Inferior parietal cortex (tissue), 1 donor: ENCODE results near the gene MICAL3.
"Not testable (repeated sequence)": the region's sequence is repeated elsewhere in the genome, so short reads cannot be mapped to it uniquely, and the experiment has no call there.

ENCODE experiments used
- DNase-seq: peaks from one replicate; pipeline ENCODE4 v3.0.0-alpha.2; 2016; ENCODE audit errors: extremely low spot score

Gene MICAL3

DNA sequence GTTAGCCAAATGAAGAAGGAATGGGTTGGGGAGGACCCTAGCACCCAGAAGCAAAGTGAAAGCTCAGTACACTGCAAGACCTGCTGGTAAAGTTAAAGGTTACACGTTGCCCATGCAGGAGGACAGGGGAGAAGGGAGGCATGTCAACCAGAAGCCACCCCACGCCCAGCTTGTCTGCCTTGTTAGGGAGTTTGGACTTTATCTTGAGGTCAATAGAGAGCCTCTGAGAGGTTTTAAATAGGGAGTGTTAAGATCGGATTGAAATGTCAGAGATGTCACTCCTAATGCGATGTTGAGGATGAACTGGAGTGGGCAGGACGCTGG lies 34.7 kb upstream of the MICAL3 start:
- no peak for DNase-seq

DNA sequence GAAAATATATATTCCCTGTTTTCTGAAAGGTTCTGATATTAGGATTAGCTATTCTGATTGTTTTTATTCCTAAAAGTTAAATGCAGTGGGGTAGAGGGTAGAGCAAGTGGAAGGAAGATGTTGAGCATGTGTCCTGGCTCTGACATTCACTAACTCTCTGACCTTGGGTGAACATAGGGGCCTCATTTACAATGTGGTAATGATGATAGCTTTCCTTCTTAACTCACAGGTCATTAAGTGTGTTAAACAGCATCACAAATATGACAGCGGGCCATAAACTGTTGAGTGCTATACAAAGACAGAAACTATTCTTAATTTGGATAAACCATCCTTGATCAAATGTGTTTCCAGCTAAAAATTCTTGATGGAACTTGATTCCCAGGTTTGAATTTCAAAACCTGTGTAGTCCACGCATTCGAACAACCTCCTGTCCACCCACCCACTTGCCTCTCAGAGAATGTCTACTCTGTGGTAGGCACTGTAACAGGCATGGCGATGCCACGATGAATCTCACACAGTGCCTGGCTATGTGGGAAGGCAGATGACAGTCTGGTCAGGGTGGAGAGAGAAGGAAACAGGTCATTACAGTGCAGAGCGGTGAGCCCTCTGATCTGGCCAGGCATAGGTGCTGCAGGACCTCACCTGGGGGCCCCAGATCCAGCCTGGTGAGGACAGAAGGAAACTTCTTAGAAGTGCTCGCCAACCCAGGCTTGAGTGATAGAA lies 34.2 kb upstream of the MICAL3 start:
- no peak for DNase-seq

DNA sequence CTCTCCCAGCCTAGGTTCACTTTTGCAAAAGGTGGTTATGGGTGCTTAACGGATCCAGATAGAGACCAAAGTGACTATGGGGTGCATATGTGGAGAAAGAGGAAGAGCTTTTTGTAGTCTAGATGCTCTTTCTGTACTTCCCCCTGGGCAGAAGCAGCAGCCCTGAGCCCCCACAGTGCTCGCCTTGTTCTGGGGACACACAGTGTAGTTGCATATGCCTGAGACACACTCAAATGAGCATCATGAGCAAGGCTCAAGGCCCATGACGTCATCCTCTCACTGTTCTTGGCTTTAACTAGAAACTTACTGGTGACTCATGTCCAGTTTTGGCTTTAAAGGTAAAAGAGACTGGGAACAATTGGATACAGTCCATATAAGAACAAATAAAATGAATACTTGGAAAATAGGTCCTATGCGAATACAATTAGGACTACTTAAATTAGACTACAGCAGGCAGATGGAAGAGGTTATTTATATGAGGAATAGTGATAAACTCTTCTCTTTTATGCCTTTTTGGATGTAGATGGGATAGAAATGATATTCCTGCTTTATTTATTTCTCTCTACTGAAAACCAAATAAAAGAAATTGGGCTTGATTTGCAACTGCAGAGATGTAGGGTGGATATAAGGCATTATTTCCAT lies 33.3 kb upstream of the MICAL3 start:
- DNase-seq = peak; percentile 87

DNA sequence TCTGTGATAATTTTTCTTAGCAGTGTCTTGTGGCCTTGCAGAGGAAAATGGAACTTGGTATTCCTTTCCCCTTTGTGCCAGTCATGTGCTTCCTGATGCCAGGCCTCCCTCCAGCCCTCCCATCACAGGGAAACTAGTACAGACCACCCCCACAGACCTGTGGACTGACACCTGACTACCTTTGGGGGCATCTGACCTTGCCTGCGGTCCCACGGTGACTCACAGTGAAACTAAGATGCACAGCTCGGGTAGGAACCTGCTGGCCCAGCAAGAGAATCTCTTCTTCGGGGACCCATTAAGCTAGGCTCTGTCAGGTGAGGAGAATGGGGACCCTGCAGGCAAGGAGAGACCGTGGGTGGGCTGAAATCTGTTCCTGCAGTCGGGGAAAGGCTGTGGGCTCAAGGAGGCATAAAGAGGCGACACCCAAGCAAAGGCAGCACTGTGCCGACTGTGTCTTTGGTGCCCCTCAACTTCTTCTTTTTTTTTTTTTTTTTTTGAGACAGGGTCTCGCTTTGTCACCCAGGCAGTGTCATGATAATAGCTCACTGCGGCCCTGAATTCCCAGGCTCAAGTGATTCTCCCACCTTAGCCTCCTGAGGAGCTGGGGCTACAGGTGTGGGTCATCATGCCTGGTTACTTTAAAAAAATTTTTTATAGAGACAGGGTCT lies 32.6 kb upstream of the MICAL3 start:
- no peak for DNase-seq

DNA sequence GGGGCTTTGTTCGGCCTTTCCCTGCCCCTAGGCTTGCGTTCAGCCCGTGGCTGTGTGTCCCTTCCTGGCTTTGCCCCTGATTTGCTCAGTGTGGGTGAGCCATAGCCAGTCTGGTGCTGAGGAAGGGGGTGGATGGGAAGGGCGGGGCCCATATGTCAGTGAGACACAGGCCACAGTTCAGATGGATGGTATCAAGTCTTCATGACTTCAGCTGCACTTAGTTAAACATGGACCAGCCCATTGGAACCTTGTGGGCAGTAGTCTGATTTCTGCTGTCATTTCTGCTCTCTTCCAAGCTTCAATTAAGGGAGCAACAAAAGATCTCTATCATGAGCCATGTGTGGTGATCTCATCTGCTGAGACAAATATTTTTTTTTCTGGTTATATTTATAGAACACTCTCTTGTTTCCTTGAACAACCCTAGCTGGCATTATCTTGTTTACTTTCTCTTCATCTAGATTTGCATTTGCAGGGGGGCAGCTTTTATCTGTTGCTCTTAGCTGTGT lies 31.9 kb upstream of the MICAL3 start:
- peak; percentile 79 for DNase-seq

DNA sequence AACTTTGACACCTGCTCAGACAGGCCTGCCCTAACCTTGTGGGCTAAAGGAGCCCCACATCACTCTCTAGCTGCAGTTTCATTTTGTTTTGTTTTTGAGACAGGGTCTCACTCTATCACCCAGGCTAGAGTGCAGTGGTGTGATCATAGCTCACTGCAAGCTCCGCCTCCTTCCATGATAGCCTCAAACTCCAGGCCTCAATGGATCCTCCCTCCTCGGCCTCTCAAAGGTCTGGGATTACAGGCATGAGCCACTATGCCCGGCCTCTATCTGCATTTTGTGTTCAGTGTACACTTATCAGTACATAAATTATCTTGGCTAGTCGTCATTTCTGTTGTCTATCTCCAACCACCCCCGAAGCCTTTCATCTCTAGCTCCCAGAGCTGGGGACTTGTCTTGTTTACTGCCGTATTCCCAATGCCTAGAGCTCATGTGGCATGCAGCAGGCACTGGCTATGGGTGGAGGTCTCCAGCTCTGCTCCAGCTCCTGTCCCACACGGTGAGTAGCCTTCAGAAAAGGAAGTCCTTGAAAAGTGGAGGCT lies 31.3 kb upstream of the MICAL3 start:
- no peak for DNase-seq

DNA sequence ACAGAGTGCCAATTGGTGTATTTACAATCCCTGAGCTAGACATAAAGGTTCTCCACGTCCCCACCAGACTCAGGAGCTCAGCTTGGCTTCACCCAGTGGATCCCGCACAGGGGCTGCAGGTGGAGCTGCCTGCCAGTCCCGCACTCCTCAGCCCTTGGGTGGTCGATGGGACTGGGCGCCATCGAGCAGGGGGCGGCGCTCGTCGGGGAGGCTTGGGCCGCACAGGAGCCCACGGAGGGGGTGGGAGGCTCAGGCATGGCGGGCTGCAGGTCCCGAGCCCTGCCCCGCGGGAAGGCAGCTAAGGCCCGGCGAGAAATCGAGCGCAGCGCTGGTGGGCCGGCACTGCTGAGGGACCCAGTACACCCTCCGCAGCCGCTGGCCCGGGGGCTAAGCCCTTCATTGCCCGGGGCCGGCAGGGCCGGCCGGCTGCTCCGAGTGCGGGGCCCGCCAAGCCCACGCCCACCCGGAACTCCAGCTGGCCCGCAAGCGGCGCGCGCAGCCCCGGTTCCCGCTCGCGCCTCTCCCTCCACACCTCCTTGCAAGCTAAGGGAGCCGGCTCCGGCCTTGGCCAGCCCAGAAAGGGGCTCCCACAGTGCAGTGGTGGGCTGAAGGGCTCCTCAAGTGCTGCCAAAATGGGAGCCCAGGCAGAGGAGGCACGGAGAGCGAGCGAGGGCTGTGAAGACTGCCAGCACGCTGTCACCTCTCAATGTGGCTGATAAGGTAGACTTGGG lies 29.0 kb upstream of the MICAL3 start:
- DNase-seq = not testable (repeated sequence)

DNA sequence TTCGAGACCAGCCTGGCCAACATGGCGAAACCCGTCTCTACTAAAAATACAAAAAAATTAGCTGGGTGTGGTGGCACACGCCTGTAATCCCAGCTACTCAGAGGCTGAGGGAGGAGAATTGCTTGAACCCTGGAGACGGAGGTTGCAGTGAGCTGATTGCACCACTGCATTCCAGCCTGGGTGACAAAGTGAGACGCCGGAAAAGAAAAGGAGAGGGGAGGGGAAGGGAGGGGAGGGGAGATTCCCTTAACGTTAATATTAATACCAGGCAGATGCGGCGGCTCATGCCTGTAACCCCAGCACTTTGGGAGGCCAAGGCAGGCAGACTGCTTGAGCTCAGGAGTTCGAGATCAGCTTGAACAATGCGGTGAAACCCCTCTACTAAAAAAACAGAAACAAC lies 26.8 kb upstream of the MICAL3 start:
- DNase-seq = not testable (repeated sequence)

DNA sequence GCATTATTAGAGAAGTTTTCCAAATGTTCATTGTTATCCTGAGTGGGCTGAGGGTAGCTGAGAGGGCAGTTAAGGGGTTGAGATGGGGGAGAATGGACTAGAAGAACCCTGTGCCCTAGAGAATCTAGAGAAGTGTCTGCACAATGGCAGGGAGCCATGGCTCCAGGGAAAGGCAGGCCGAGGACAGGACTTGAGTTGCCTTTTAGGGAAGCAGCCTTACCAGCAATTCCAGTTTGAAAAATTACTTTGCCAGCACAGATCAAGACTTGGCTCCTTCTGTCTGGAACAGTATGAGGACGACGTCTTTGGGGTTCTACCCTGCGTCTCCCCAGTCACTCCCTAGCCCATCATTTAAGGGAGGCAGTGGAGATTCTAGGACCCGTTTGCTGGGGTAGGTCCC lies 25.7 kb upstream of the MICAL3 start:
- no peak for DNase-seq

DNA sequence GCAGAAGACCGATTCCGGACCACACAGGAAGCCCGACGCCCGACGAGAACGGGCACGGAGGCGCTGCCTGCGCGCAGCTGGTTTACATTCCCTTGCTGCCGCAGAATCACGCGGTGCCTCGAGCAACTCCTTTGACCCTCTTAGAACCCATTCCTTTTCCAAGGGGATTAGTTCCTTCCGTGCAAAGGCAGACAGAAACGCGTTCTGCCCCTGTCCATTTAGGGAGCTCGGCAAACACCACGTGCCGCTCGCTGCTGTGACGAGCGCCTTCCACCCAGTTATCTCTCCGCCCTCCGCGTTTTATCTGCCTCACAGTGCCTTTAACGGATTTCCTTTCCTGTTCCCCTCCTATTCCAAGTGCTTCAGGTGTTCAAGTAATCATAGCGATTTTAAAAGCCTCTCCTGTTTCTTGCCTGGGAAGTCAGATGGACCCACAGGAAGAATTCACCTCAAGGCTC lies 24.1 kb upstream of the MICAL3 start:
- no peak for DNase-seq

DNA sequence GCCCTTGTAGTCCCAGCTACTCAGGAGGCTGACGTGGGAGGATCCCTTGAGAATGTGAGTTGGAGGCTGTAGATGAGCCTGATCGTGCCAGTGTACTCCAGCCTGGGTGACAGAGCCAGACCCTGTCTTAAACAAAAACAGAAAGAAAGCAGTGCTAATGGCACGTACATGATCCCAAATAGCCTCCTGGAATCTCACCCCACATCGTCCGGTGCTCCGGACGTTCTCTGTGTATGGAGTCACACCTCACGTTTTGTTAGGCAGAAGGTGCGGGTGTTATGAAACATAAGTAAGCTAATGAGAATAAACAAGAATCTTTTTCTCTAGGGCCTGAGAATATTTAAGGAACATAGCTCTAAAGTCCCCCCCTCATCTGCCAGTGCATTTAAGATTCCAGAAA lies 23.7 kb upstream of the MICAL3 start:
- no peak for DNase-seq

DNA sequence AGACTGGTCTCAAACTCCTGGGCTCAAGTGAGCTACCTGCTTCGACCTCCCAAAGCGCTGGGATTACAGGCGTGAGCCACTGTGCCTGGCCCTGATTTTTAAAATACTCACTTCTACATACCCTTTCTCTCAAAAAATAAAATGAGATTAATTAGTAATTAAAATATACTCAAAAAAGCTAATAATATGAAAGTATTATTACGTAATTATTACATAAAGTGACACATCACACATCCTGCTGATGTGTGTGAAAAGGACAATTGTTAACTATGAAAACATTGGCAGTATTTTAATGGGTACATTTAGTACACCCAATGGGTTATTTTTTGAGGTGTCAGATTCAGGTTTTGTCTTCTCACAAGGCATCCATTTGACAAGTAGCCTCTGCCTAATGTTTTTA lies 21.4 kb upstream of the MICAL3 start:
- no peak for DNase-seq

DNA sequence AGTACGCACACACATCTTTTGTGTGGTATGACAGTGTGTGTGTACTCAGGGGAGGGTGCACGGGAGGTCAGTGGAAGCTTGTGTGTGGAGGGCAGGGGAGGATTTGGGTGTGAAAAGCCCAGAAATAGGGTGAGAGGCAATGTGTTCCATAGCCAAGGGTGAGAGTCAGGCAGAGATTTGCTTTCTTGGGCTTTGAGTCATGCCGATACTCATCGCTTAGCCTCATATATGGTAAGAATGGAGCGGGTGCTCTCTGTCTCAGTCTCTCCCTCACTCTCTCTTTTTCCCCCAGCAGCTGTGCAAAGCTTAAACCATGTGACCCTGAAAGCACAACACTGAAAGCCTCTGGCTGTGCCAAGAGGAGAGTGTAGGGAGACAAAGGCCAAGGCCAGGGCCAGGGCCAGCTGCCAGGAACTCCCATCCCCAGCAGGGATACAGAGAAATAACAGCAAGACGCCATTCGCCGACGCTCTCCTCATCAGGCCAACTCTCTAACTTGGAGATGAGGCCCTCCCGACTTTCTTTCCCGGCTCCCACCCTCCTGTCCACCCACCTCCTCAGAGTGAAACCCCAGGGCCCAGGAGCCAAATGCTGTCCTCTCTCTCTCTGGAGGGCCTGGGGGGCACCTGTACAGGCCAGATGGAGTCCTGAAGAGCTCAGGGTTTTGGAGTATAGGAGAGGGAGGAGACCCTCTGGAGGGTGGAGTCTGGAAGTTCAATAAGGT lies 20.3 kb upstream of the MICAL3 start:
- DNase-seq = peak; percentile 94

DNA sequence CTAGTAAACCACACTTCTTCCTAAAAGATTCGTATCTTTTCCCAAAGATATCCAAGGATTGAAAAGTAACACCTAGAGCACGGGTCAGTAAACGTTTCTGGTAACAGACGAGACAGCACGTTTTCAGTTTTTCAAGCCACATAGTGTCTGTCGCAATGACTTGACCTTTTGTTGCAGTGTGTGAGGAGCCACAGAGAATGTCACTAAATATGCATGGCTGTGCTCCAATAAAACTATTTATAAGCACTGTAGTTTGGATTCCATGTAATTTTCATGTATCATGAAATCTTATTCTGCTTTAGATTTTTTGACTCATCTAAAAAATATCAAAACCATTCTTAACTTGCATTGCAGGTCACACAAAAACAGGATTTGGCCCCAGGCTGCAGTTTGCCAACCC lies 18.3 kb upstream of the MICAL3 start:
- no peak for DNase-seq

DNA sequence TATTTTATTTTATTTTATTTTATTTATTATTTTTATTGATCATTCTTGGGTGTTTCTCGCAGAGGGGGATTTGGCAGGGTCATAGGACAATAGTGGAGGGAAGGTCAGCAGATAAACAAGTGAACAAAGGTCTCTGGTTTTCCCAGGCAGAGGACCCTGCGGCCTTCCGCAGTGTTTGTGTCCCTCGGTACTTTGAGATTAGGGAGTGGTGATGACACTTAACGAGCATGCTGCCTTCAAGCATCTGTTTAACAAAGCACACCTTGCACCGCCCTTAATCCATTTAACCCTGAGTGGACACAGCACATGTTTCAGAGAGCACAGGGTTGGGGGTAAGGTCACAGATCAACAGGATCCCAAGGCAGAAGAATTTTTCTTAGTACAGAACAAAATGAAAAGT lies 16.5 kb upstream of the MICAL3 start:
- not testable (repeated sequence) for DNase-seq

DNA sequence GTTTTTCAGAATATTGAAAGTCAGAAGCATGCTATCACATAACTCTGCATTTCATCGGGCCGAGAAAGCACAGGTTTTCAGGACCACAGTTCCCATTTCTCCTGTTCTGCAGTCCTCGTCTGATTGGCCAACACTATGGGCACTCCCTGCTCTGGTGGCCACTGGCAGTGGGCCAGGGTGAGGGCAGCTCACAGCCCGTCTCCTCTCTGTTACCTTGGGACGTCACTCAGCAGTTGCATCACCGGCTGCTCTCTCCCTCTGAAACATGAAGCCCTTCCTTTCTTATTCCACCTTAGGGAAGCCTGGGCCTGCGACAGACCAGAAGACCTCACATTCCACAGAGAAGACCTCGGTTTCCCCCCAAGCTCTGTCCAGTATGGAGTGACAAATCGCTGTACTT lies 11.4 kb upstream of the MICAL3 start:
- no peak for DNase-seq

DNA sequence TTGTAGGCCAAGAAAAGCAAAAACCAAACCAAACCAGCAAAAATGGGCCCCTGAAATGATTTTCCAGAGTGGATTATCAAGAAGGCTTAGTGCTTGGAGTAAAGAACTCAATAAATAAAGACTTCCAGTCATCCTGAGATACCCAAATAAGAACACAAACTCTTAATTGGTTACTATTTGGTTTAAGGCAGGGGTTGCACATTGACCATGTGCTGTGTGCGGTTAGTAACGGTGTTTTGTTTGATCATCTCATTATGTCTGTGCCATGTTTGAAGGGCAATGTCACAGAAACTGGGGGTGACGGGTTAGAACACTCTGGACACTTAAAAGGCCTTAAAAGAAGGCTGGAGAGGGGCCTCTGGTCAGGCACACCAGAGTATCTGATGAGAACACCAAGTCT lies 9.7 kb upstream of the MICAL3 start:
- DNase-seq = no peak

DNA sequence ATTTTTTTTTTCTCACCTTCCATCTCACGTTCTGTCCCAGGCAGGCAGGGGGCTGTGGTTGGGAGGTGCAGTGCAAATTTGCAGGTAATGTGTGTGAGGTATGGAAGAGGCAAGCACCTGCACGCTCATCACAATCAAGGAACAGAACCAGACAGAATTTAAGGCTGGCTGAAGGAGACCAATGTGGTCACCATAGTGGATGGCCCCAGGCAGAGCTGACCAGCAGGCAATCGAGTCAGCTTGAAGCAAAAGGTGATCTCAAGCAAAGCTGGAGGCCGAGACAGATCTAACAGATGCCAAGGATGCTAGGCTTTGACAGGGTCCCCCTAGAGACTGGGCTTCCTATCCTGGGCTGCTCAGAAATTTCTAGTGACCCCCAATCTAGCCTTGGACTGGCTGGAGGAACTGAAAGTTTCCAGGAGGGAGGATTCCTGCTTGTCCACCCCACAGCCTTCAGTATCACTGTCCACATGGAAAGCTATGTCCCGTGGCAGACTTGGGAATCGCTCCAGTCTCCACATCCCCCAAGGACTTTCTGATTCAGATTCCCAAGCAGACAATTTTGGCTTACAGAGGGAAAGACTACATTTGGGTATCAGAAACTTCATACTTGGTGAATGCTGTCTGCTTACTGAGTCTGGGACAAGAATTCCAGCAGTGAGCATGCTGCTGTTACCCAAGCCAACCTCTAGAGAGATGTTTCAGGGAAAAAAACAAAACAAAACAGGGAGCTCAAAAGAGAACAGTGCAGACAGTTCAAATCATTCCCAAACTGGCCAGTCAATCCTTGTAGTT lies 9.0 kb upstream of the MICAL3 start:
- no peak for DNase-seq

DNA sequence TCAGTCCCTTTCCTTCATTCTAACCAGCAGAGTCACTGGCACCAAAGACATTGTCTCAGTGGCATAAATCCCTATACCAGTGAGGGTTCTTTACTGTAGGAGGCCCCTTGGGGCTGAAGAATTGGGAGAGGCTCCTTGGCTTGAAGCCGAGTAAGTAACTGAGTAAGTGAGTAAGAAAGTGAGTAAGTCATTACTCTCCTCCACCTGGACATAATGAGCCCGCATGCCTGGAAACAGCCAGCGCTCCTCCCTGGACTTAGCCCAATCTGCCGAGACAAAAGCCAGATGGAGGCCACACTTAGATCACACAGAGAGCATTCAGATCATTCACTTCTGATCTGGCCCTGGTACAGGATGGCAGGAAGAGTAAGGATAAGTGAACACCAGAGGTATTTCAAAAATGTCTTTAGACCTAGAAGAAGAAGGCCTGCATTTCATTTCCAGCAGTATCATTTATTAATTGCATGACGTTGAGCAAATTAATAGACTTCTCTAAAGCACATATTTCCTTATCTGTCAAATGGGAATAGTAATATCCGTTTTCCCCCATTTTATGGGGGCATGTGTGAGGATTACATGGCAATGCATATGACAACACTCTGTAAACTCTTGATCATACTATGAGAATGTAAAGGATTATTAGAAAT lies 8.2 kb upstream of the MICAL3 start:
- no peak for DNase-seq
